ENCODE results near the gene HERC3. TPM values are rescaled to one million over a fixed set of nuclear protein-coding genes. Genes with fewer than 3 reads are reported as not detected.
A peak's percentile ranks its signal among the peaks of the same experiment; 100 is the strongest.

HERC3 gene
- total RNA-seq, 1 donor: 15.6 TPM

DNA sequence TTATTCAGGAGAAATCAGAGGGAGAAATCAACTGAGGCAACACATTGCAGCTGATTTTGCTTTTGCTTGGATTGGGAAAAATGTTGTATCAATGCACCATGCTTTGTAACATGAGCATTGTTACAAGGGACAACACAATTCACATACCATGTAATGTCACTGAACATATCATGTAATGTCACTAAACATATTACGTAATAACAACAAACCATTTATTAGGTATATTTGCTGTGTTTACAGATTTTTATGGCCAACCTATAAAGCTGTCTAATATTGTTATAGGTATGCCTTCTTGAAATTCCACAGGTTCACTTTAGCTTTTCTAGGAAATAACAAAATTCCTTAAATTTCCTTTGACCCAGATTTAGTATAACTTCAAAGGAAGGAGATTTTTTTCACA is 5.0 kb upstream of the HERC3 start:
- Histone ChIP-seq H3K4me1 (ENCODE audit: insufficient read depth, low read length) (peaks cover 5% of the 10 kb centered on the region), H3K9me3 (ENCODE audit: low read depth, low read length) (no peaks in the 10 kb centered on the region), H3K36me3 (ENCODE audit: insufficient read depth, low read length) (no peaks in the 10 kb centered on the region), H3K4me2 (ENCODE audit: insufficient read depth, low read length) (no peak overlapping the region), H3K79me2 (ENCODE audit: insufficient read depth, low read length) (peaks cover 9% of the 10 kb centered on the region), H2AFZ (ENCODE audit: low read length) (no peak overlapping the region), H3K4me3 (ENCODE audit: insufficient read depth, low read length) (no peak overlapping the region), H4K20me1 (ENCODE audit: insufficient read depth, low read length) (no peaks in the 10 kb centered on the region), H3K27me3 (ENCODE audit: insufficient read depth, low read length) (no peaks in the 10 kb centered on the region), H3K27ac (ENCODE audit: low read depth, low read length) (no peak overlapping the region)
- no peak for DNase-seq (ENCODE audit: insufficient read length, low spot score, missing footprints)
- TF ChIP-seq, protein P1, sequence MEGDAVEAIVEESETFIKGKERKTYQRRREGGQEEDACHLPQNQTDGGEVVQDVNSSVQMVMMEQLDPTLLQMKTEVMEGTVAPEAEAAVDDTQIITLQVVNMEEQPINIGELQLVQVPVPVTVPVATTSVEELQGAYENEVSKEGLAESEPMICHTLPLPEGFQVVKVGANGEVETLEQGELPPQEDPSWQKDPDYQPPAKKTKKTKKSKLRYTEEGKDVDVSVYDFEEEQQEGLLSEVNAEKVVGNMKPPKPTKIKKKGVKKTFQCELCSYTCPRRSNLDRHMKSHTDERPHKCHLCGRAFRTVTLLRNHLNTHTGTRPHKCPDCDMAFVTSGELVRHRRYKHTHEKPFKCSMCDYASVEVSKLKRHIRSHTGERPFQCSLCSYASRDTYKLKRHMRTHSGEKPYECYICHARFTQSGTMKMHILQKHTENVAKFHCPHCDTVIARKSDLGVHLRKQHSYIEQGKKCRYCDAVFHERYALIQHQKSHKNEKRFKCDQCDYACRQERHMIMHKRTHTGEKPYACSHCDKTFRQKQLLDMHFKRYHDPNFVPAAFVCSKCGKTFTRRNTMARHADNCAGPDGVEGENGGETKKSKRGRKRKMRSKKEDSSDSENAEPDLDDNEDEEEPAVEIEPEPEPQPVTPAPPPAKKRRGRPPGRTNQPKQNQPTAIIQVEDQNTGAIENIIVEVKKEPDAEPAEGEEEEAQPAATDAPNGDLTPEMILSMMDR (IDR thresholded peaks at IDR 0.05; ENCODE audit: extremely low read depth, low read depth, low read length): no peak

- H3K27ac ChIP-seq (ENCODE audit: low read depth, low read length): peak overlapping the region; percentile 74
- H3K36me3 ChIP-seq (ENCODE audit: insufficient read depth, low read length): peaks cover 3% of the 10 kb centered on the region
- peaks cover 24% of the 10 kb centered on the region for H3K79me2 ChIP-seq (ENCODE audit: insufficient read depth, low read length)
- TF ChIP-seq, protein P1 (IDR thresholded peaks at IDR 0.05; ENCODE audit: extremely low read depth, low read depth, low read length): no peak
- H3K9me3 ChIP-seq (ENCODE audit: low read depth, low read length): no peaks in the 10 kb centered on the region
- peak overlapping the region; percentile 93 for H3K4me2 ChIP-seq (ENCODE audit: insufficient read depth, low read length)
- peak overlapping the region; percentile 90 for H3K4me3 ChIP-seq (ENCODE audit: insufficient read depth, low read length)
- peak; percentile 97 for DNase-seq (ENCODE audit: insufficient read length, low spot score, missing footprints)
- peaks cover 11% of the 10 kb centered on the region for H3K4me1 ChIP-seq (ENCODE audit: insufficient read depth, low read length)
- peak overlapping the region; percentile 81 for H2AFZ ChIP-seq (ENCODE audit: low read length)
- no peaks in the 10 kb centered on the region for H3K27me3 ChIP-seq (ENCODE audit: insufficient read depth, low read length)
- peaks cover 3% of the 10 kb centered on the region for H4K20me1 ChIP-seq (ENCODE audit: insufficient read depth, low read length)
These were observed 544 bp downstream of the HERC3 start for GRCh38 chr4:88592600-88593448.

DNA sequence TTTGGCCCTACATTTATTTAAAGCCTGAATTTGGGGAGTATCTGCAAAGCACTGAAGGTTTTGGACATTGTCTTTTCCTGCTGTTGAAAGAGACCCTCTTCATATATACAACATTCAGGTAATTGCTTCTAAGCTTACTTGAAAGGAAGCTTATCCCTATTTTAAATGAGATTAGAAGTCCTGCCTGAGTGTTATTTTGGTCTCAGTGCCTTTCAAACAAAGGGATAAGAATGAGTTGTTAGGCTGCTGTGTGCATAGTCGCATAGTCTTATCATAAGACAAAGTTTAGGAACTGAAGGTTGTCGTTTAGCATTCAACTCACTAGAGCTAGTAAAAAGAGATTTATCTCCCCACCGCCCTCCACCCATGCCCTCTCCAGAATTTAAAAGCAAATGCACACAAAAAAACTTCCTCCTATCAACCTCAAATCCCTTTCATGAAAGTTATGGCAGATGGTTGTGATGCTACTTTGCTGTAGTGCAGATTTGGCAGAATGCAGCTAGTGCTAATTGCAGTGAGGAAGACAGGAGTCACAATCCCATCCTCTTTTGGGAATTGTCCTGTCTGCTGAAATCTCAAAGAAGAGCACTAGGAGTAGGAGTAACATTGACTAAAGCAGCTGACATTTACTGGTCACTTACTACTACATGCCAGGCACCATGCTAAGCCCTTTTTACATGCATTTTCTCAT is 5.8 kb downstream of the HERC3 start:
- H3K4me3 ChIP-seq (ENCODE audit: insufficient read depth, low read length): no peak overlapping the region
- no peak for DNase-seq (ENCODE audit: insufficient read length, low spot score, missing footprints)
- peak overlapping the region; percentile 99 for H3K27ac ChIP-seq (ENCODE audit: low read depth, low read length)
- H3K9me3 ChIP-seq (ENCODE audit: low read depth, low read length): no peaks in the 10 kb centered on the region
- peaks cover 40% of the 10 kb centered on the region for H3K4me1 ChIP-seq (ENCODE audit: insufficient read depth, low read length)
- peaks cover 24% of the 10 kb centered on the region for H3K79me2 ChIP-seq (ENCODE audit: insufficient read depth, low read length)
- no peak overlapping the region for H3K4me2 ChIP-seq (ENCODE audit: insufficient read depth, low read length)
- H3K36me3 ChIP-seq (ENCODE audit: insufficient read depth, low read length): peaks cover 4% of the 10 kb centered on the region
- TF ChIP-seq, protein P1 (IDR thresholded peaks at IDR 0.05; ENCODE audit: extremely low read depth, low read depth, low read length): no peak
- H4K20me1 ChIP-seq (ENCODE audit: insufficient read depth, low read length): peaks cover 2% of the 10 kb centered on the region
- H2AFZ ChIP-seq (ENCODE audit: low read length): no peak overlapping the region
- H3K27me3 ChIP-seq (ENCODE audit: insufficient read depth, low read length): no peaks in the 10 kb centered on the region

DNA sequence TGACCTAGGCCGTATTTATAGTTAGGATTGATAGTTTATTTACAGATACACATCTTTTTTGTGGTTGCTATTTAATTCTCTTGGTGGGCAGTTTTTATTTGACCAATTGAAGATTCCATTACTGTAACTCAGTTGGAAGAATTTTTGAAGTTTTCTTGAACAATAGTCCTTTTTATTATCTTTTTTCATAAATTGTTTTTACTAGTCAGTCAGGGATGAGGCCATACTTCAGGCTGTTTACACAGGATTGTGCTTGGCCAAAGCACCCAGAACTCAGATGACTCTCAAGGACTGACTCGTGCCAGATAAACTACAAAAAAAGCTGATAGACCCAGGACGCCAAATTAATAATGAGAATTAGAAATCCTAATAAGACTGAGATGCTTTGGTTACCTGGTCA is 7.0 kb downstream of the HERC3 start:
- H3K27ac ChIP-seq (ENCODE audit: low read depth, low read length): peak overlapping the region; percentile 99
- no peak for DNase-seq (ENCODE audit: insufficient read length, low spot score, missing footprints)
- H3K27me3 ChIP-seq (ENCODE audit: insufficient read depth, low read length): no peaks in the 10 kb centered on the region
- peaks cover 18% of the 10 kb centered on the region for H3K79me2 ChIP-seq (ENCODE audit: insufficient read depth, low read length)
- H2AFZ ChIP-seq (ENCODE audit: low read length): peak overlapping the region; percentile 64
- TF ChIP-seq, protein P1 (IDR thresholded peaks at IDR 0.05; ENCODE audit: extremely low read depth, low read depth, low read length): no peak
- H4K20me1 ChIP-seq (ENCODE audit: insufficient read depth, low read length): no peaks in the 10 kb centered on the region
- H3K4me1 ChIP-seq (ENCODE audit: insufficient read depth, low read length): peaks cover 35% of the 10 kb centered on the region
- peak overlapping the region; percentile 52 for H3K4me3 ChIP-seq (ENCODE audit: insufficient read depth, low read length)
- H3K36me3 ChIP-seq (ENCODE audit: insufficient read depth, low read length): peaks cover 4% of the 10 kb centered on the region
- no peaks in the 10 kb centered on the region for H3K9me3 ChIP-seq (ENCODE audit: low read depth, low read length)
- H3K4me2 ChIP-seq (ENCODE audit: insufficient read depth, low read length): peak overlapping the region; percentile 87

All from osteoblast (primary cell).